OCI-LY3 (cell line): ENCODE results near the gene MYH6.

Experiments
- EZH2phosphoT487 ChIP-seq: fragments of 200-600 bp; shearing (Covaris generic); IDR thresholded peaks from 2 replicates; pipeline ENCODE4 v1.6.1; 2018; ENCODE audit warnings: antibody characterized with exemption, mixed run types, low read depth
- TF ChIP-seq, protein P1 (sequence below): fragments of 200-600, 300-600 bp; sonication (generic); IDR thresholded peaks from 2 replicates; pipeline ENCODE4 v1.5.1; 2014; ENCODE audit warnings: antibody characterized with exemption, low read length, low read depth

DNA sequence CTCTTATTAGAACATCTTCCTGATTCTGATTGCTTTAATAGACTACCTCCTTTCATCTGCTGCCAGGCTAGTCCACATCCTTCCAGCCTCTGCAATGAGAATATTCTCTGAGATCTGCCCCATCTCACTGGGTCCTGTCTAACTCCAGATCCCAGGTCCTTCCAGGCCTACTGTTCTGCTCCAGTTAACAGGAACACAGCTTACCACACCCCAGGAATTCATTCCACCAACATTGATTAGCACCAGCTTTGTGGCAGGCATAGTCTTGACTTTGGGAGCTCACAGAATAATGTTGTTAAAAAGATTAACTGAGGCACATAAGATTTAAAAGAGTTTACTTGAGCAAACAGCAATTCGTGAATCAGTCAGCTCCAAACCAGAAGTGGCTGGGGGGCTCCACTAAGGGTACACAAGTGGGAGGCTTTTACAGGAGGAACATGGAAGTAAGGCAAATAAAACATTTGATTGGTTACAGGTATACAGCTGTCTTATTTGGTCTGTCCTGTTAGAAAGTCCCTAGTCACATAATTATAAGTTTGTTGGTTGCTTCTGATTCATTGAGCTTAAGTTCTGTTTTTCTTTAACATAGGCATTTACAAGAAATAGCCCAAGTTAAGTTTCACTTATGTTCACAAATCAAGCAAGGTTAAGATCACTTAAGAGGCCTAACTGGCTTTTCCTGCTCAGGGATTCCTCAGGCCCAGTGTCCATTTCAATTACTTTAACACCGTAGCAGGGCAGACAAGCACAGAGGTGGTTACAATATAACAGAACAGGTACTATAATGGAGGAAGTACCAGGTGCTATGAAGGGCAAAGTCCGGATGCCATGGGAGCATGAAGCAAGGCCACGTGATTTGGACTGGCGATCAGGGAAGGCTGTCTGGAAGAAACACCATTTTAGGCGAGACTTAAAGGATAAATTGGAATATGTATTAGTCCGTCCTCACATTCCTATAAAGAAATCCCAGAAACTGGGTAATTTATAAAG, 39.6 kb upstream of the MYH6 start:
- TF ChIP-seq, protein P1, sequence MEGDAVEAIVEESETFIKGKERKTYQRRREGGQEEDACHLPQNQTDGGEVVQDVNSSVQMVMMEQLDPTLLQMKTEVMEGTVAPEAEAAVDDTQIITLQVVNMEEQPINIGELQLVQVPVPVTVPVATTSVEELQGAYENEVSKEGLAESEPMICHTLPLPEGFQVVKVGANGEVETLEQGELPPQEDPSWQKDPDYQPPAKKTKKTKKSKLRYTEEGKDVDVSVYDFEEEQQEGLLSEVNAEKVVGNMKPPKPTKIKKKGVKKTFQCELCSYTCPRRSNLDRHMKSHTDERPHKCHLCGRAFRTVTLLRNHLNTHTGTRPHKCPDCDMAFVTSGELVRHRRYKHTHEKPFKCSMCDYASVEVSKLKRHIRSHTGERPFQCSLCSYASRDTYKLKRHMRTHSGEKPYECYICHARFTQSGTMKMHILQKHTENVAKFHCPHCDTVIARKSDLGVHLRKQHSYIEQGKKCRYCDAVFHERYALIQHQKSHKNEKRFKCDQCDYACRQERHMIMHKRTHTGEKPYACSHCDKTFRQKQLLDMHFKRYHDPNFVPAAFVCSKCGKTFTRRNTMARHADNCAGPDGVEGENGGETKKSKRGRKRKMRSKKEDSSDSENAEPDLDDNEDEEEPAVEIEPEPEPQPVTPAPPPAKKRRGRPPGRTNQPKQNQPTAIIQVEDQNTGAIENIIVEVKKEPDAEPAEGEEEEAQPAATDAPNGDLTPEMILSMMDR, result no peak
- TF ChIP-seq EZH2phosphoT487, result no peak
